ENCODE data around the gene MLLT10. TPM values are rescaled to one million over a fixed set of nuclear protein-coding genes. Genes with fewer than 3 reads are reported as not detected.

Gene MLLT10
- total and polyA plus RNA-seq, 2 of the 8 experiments (the other 6 are each of a cell fraction or from before 2014, with no cell fraction given): 53.1 to 62.1 TPM

DNA sequence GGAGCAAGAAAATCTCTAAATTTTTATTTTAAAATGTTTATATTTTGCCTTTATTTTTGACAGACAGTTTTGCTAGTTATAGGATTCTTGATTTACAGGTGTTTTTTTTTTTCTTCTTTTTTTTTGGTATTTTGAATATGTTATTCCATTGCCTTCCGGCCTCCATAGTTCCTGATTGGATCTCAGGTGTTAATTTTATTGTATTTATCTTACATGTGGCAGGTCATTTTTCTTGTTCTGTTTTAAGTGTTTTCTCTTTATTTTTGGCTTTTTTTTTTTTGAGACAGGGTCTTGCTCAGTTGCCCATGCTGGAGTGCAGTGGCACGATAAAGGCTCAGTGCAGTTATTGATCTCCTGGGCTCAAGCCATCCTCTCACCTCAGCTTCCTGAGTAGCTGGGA, 73.9 kb downstream of the MLLT10 start (continued):
- TF ChIP-seq, protein P1, sequence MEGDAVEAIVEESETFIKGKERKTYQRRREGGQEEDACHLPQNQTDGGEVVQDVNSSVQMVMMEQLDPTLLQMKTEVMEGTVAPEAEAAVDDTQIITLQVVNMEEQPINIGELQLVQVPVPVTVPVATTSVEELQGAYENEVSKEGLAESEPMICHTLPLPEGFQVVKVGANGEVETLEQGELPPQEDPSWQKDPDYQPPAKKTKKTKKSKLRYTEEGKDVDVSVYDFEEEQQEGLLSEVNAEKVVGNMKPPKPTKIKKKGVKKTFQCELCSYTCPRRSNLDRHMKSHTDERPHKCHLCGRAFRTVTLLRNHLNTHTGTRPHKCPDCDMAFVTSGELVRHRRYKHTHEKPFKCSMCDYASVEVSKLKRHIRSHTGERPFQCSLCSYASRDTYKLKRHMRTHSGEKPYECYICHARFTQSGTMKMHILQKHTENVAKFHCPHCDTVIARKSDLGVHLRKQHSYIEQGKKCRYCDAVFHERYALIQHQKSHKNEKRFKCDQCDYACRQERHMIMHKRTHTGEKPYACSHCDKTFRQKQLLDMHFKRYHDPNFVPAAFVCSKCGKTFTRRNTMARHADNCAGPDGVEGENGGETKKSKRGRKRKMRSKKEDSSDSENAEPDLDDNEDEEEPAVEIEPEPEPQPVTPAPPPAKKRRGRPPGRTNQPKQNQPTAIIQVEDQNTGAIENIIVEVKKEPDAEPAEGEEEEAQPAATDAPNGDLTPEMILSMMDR (IDR thresholded peaks at IDR 0.05; ENCODE audit: control extremely low read depth in 1 of 3, insufficient read depth in 1 of 3, low read depth in 1 of 3, low read length in 3 of 3): no peak
- no peak for TF ChIP-seq CEBPB (IDR thresholded peaks at IDR 0.05; ENCODE audit: low read depth, low read length)
- no peak for TF ChIP-seq CHD1 (IDR thresholded peaks at IDR 0.05; ENCODE audit: low read depth, low read length)
- no peak for TF ChIP-seq YY1 (IDR thresholded peaks at IDR 0.05; ENCODE audit: low read depth, low read length)
